Measurements from ENCODE around the gene HELZ2. TPM values are rescaled to one million over a fixed set of nuclear protein-coding genes. Genes with fewer than 3 reads are reported as not detected.

Gene HELZ2
- total RNA-seq, 4 donors from 2014 or later, result 4.9 to 35.2 (median 10.5) TPM

- TF ChIP-seq CTCF (IDR thresholded peaks at IDR 0.05; ENCODE audit: low read depth), result no peak
These were observed 44.7 kb downstream of the HELZ2 start for GRCh38 chr20:63529180-63529860.

- TF ChIP-seq CTCF (IDR thresholded peaks at IDR 0.05; ENCODE audit: low read depth), result no peak
These were observed 46.9 kb downstream of the HELZ2 start for GRCh38 chr20:63527184-63527583.

- no peak for TF ChIP-seq CTCF (IDR thresholded peaks at IDR 0.05; ENCODE audit: low read depth)
These were observed 48.1 kb downstream of the HELZ2 start for GRCh38 chr20:63525971-63526370.

GRCh38 chr20:63525185-63525584 is 48.9 kb downstream of the HELZ2 start:
- no peak for TF ChIP-seq CTCF (IDR thresholded peaks at IDR 0.05; ENCODE audit: low read depth)

Other genes starting within 250 kb of the HELZ2 start
- gene CHRNA4, start 212.9 kb downstream of the HELZ2 start, total RNA-seq, result not detected
- gene KCNQ2, start 101.6 kb downstream of the HELZ2 start, total RNA-seq, result not detected
- not detected for gene EEF1A2, start 75.2 kb downstream of the HELZ2 start, total RNA-seq
- gene PPDPF, start 53.5 kb downstream of the HELZ2 start, total RNA-seq, result 100 to 1,000 TPM in 1 of 4 donors, 10 to 100 TPM in 3; 46.9 to 135 (median 63.2) TPM
- under 1 TPM in 3 of 4 donors, not detected in 1; 0.38 to 0.68 (median 0.66) TPM for gene PTK6, start 36.9 kb downstream of the HELZ2 start, total RNA-seq
- gene SRMS, start 26.5 kb downstream of the HELZ2 start, total RNA-seq, result not detected
- gene FNDC11, start 20.1 kb downstream of the HELZ2 start, total RNA-seq, result under 1 TPM in 1 of 4 donors, not detected in 3; 0.75 TPM
- 10 to 100 TPM in 1 of 4 donors, 1 to 10 TPM in 3; 3.6 to 12.8 (median 5.1) TPM for gene GMEB2, start 52.9 kb upstream of the HELZ2 start, total RNA-seq
- gene STMN3, start 79.2 kb upstream of the HELZ2 start, total RNA-seq, result 1 to 10 TPM; 2.4 to 6.4 (median 4.7) TPM
- 10 to 100 TPM; 11.6 to 32.8 (median 22.9) TPM for gene RTEL1, start 84.1 kb upstream of the HELZ2 start, total RNA-seq
- gene TNFRSF6B, start 122.4 kb upstream of the HELZ2 start, total RNA-seq, result 10 to 100 TPM in 2 of 4 donors, 1 to 10 TPM in 2; 1.1 to 41.6 (median 10.8) TPM
- 10 to 100 TPM; 21.9 to 39.4 (median 31.5) TPM for gene ARFRP1, start 133.7 kb upstream of the HELZ2 start, total RNA-seq
- gene ZGPAT, start 133.8 kb upstream of the HELZ2 start, total RNA-seq, result 10 to 100 TPM; 13.9 to 20.0 (median 16.6) TPM
- 10 to 100 TPM in 1 of 4 donors, 1 to 10 TPM in 3; 1.6 to 16.6 (median 4.8) TPM for gene LIME1, start 162.4 kb upstream of the HELZ2 start, total RNA-seq
- 100 to 1,000 TPM in 1 of 4 donors, 10 to 100 TPM in 2, 1 to 10 TPM in 1; 8.6 to 126 (median 28.9) TPM for gene SLC2A4RG, start 165.5 kb upstream of the HELZ2 start, total RNA-seq